ENCODE results near the gene ELAVL2.

Gene ELAVL2

GRCh38 chr9:23779220-23779619, 46.8 kb downstream of the ELAVL2 start:
- H3K36me3 ChIP-seq (ENCODE audit: control insufficient read depth in 1 of 2, insufficient read depth in 2 of 2, low read length in 2 of 2) = no peaks in the 10 kb centered on the region
- no peak overlapping the region for H2BK5ac ChIP-seq (ENCODE audit: low read depth, low read length, poor library complexity)
- H3K23ac ChIP-seq (ENCODE audit: low read length) = no peak overlapping the region
- H2AFZ ChIP-seq (ENCODE audit: insufficient read depth, low read length, poor library complexity) = no peak overlapping the region
- no peak overlapping the region for H2BK12ac ChIP-seq (ENCODE audit: low read length)
- H3K4me2 ChIP-seq (ENCODE audit: low read length) = peak overlapping the region; percentile 13
- WGBS (ENCODE audit: extremely low coverage, insufficient coverage, insufficient read length) = no CpG with 5 or more reads among the region's 2 CpGs
- H4K91ac ChIP-seq (ENCODE audit: low read depth, low read length) = no peak overlapping the region
- no peak overlapping the region for H3K18ac ChIP-seq (ENCODE audit: low read length)
- no peaks in the 10 kb centered on the region for H3K27me3 ChIP-seq (ENCODE audit: insufficient read depth, low read length)
- H3K14ac ChIP-seq (ENCODE audit: low read length) = no peak overlapping the region
- no peak overlapping the region for H4K8ac ChIP-seq (ENCODE audit: low read depth, low read length)
- H3K9ac ChIP-seq (ENCODE audit: low read length) = no peak overlapping the region
- no peak overlapping the region for H3K4ac ChIP-seq (ENCODE audit: low read depth, low read length)
- peaks cover 0 to 5% of the 10 kb centered on the region in 2 experiments for H3K4me1 ChIP-seq (ENCODE audit: control insufficient read depth in 1 of 2, insufficient read depth in 2 of 2, low read length in 2 of 2)
- no peaks in the 10 kb centered on the region for H3K79me1 ChIP-seq (ENCODE audit: low read length)
- no peak overlapping the region for H2AK5ac ChIP-seq (ENCODE audit: low read length)
- no peak for DNase-seq
- H3K4me3 ChIP-seq (ENCODE audit: low read depth, low read length) = no peak overlapping the region
- no peaks in the 10 kb centered on the region for H3K79me2 ChIP-seq (ENCODE audit: control insufficient read depth, insufficient read depth, low read length, poor library complexity)
- no peak overlapping the region for H4K12ac ChIP-seq (ENCODE audit: low read depth, low read length)
- H2BK120ac ChIP-seq (ENCODE audit: insufficient read depth, low read length, poor library complexity) = no peak overlapping the region
- H3K9me3 ChIP-seq (ENCODE audit: insufficient read depth, low read depth, low read length) = peaks cover 2% of the 10 kb centered on the region
- peak overlapping the region; percentile 14 for H3K27ac ChIP-seq (ENCODE audit: low read depth, low read length)

GRCh38 chr9:23777328-23777727, 48.7 kb downstream of the ELAVL2 start:
- no peaks in the 10 kb centered on the region for H3K79me2 ChIP-seq (ENCODE audit: control insufficient read depth, insufficient read depth, low read length, poor library complexity)
- H3K4me2 ChIP-seq (ENCODE audit: low read length) = no peak overlapping the region
- no peak overlapping the region for H3K14ac ChIP-seq (ENCODE audit: low read length)
- no peaks in the 10 kb centered on the region for H3K79me1 ChIP-seq (ENCODE audit: low read length)
- no peak overlapping the region for H2AFZ ChIP-seq (ENCODE audit: insufficient read depth, low read length, poor library complexity)
- DNase-seq = no peak
- peaks cover 2% of the 10 kb centered on the region for H3K9me3 ChIP-seq (ENCODE audit: insufficient read depth, low read depth, low read length)
- no peak overlapping the region for H2BK12ac ChIP-seq (ENCODE audit: low read length)
- no peak overlapping the region for H3K4me3 ChIP-seq (ENCODE audit: low read depth, low read length)
- H3K27me3 ChIP-seq (ENCODE audit: insufficient read depth, low read length) = no peaks in the 10 kb centered on the region
- H4K8ac ChIP-seq (ENCODE audit: low read depth, low read length) = no peak overlapping the region
- H3K9ac ChIP-seq (ENCODE audit: low read length) = no peak overlapping the region
- no peak overlapping the region for H4K91ac ChIP-seq (ENCODE audit: low read depth, low read length)
- H4K12ac ChIP-seq (ENCODE audit: low read depth, low read length) = no peak overlapping the region
- H2BK120ac ChIP-seq (ENCODE audit: insufficient read depth, low read length, poor library complexity) = no peak overlapping the region
- H2AK5ac ChIP-seq (ENCODE audit: low read length) = no peak overlapping the region
- H3K4me1 ChIP-seq (ENCODE audit: control insufficient read depth in 1 of 2, insufficient read depth in 2 of 2, low read length in 2 of 2) = peaks cover 0 to 5% of the 10 kb centered on the region in 2 experiments
- no peak overlapping the region for H3K18ac ChIP-seq (ENCODE audit: low read length)
- H3K4ac ChIP-seq (ENCODE audit: low read depth, low read length) = no peak overlapping the region
- H2BK5ac ChIP-seq (ENCODE audit: low read depth, low read length, poor library complexity) = no peak overlapping the region
- no peak overlapping the region for H3K23ac ChIP-seq (ENCODE audit: low read length)
- no peaks in the 10 kb centered on the region for H3K36me3 ChIP-seq (ENCODE audit: control insufficient read depth in 1 of 2, insufficient read depth in 2 of 2, low read length in 2 of 2)
- WGBS (ENCODE audit: extremely low coverage, insufficient coverage, insufficient read length) = no CpG with 5 or more reads among the region's 5 CpGs
- no peak overlapping the region for H3K27ac ChIP-seq (ENCODE audit: low read depth, low read length)

GRCh38 chr9:23775549-23775948, 50.5 kb downstream of the ELAVL2 start:
- no peak overlapping the region for H2BK5ac ChIP-seq (ENCODE audit: low read depth, low read length, poor library complexity)
- H3K27ac ChIP-seq (ENCODE audit: low read depth, low read length) = no peak overlapping the region
- H3K9me3 ChIP-seq (ENCODE audit: insufficient read depth, low read depth, low read length) = peaks cover 2% of the 10 kb centered on the region
- H2BK120ac ChIP-seq (ENCODE audit: insufficient read depth, low read length, poor library complexity) = no peak overlapping the region
- no peak overlapping the region for H3K23ac ChIP-seq (ENCODE audit: low read length)
- no peak overlapping the region for H3K14ac ChIP-seq (ENCODE audit: low read length)
- no peak overlapping the region for H3K4ac ChIP-seq (ENCODE audit: low read depth, low read length)
- H3K4me1 ChIP-seq (ENCODE audit: control insufficient read depth in 1 of 2, insufficient read depth in 2 of 2, low read length in 2 of 2) = peaks cover 0 to 5% of the 10 kb centered on the region in 2 experiments
- H2BK12ac ChIP-seq (ENCODE audit: low read length) = no peak overlapping the region
- H3K4me3 ChIP-seq (ENCODE audit: low read depth, low read length) = no peak overlapping the region
- H2AFZ ChIP-seq (ENCODE audit: insufficient read depth, low read length, poor library complexity) = no peak overlapping the region
- no peaks in the 10 kb centered on the region for H3K27me3 ChIP-seq (ENCODE audit: insufficient read depth, low read length)
- H3K9ac ChIP-seq (ENCODE audit: low read length) = no peak overlapping the region
- no peak for DNase-seq
- H3K36me3 ChIP-seq (ENCODE audit: control insufficient read depth in 1 of 2, insufficient read depth in 2 of 2, low read length in 2 of 2) = no peaks in the 10 kb centered on the region
- no peaks in the 10 kb centered on the region for H3K79me1 ChIP-seq (ENCODE audit: low read length)
- H4K8ac ChIP-seq (ENCODE audit: low read depth, low read length) = no peak overlapping the region
- H2AK5ac ChIP-seq (ENCODE audit: low read length) = no peak overlapping the region
- H3K79me2 ChIP-seq (ENCODE audit: control insufficient read depth, insufficient read depth, low read length, poor library complexity) = no peaks in the 10 kb centered on the region
- no peak overlapping the region for H4K12ac ChIP-seq (ENCODE audit: low read depth, low read length)
- H4K91ac ChIP-seq (ENCODE audit: low read depth, low read length) = no peak overlapping the region
- peak overlapping the region; percentile 19 for H3K4me2 ChIP-seq (ENCODE audit: low read length)
- WGBS (ENCODE audit: extremely low coverage, insufficient coverage, insufficient read length) = no CpG with 5 or more reads among the region's 6 CpGs
- no peak overlapping the region for H3K18ac ChIP-seq (ENCODE audit: low read length)

DNA sequence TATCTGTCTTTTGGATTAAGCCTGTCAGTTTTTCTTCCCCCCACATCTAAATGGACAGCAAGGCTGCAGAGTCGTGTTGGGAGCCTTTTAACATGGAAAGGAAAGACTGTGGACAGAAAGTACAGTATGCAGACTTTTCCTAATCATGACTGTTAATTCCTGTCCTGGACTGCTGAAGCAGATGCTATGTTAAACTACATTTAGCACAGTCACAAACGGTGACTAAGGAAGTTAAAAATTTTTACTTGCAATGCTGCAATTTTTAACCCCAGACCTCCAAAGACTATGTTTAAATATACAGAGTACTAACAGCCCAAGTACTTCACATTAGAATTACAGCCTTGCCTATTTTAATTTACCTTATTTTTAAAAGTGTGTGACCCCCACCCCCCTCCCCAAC, 51.8 kb downstream of the ELAVL2 start:
- Histone ChIP-seq H3K4me3 (ENCODE audit: low read depth, low read length) (no peak overlapping the region), H3K4me2 (ENCODE audit: low read length) (no peak overlapping the region), H4K91ac (ENCODE audit: low read depth, low read length) (no peak overlapping the region), H3K9ac (ENCODE audit: low read length) (no peak overlapping the region), H2BK12ac (ENCODE audit: low read length) (no peak overlapping the region), H2AK5ac (ENCODE audit: low read length) (no peak overlapping the region), H3K9me3 (ENCODE audit: insufficient read depth, low read depth, low read length) (peaks cover 2% of the 10 kb centered on the region), H4K8ac (ENCODE audit: low read depth, low read length) (no peak overlapping the region), H3K79me1 (ENCODE audit: low read length) (peaks cover 2% of the 10 kb centered on the region), H3K18ac (ENCODE audit: low read length) (no peak overlapping the region), H2BK5ac (ENCODE audit: low read depth, low read length, poor library complexity) (no peak overlapping the region), H3K79me2 (ENCODE audit: control insufficient read depth, insufficient read depth, low read length, poor library complexity) (no peaks in the 10 kb centered on the region), H3K14ac (ENCODE audit: low read length) (no peak overlapping the region), H3K27ac (ENCODE audit: low read depth, low read length) (no peak overlapping the region), H3K23ac (ENCODE audit: low read length) (no peak overlapping the region), H3K36me3 (ENCODE audit: control insufficient read depth in 1 of 2, insufficient read depth in 2 of 2, low read length in 2 of 2) (no peaks in the 10 kb centered on the region), H3K4me1 (ENCODE audit: control insufficient read depth in 1 of 2, insufficient read depth in 2 of 2, low read length in 2 of 2) (peaks cover 0 to 7% of the 10 kb centered on the region in 2 experiments), H3K27me3 (ENCODE audit: insufficient read depth, low read length) (no peaks in the 10 kb centered on the region), H2BK120ac (ENCODE audit: insufficient read depth, low read length, poor library complexity) (no peak overlapping the region), H3K4ac (ENCODE audit: low read depth, low read length) (no peak overlapping the region), H2AFZ (ENCODE audit: insufficient read depth, low read length, poor library complexity) (no peak overlapping the region), H4K12ac (ENCODE audit: low read depth, low read length) (no peak overlapping the region)
- DNase-seq = no peak
- WGBS (ENCODE audit: extremely low coverage, insufficient coverage, insufficient read length) = no CpG with 5 or more reads among the region's 2 CpGs
